Thymus (tissue), 11 donors: ENCODE results near the gene STXBP3. TPM values are rescaled to one million over a fixed set of nuclear protein-coding genes. Genes with fewer than 3 reads are reported as not detected.

Source experiments
- DNase-seq, 9 donors: peaks; one replicate each; pipeline ENCODE4 v3.0.0-alpha.2; 2013; ENCODE audit warnings: low spot score in 9 of 9, low read depth in 6 of 9, missing footprints in 1 of 9
- H3K27ac ChIP-seq, 2 donors: one replicate each; pipeline ENCODE4 v1.5.1; 2013; ENCODE audit warnings: control low read depth in 1 of 2, low read depth in 1 of 2, low read length in 1 of 2, mild to moderate bottlenecking in 1 of 2, moderate library complexity in 1 of 2
- H3K27me3 ChIP-seq, 2 donors: one replicate each; pipeline ENCODE4 v1.5.1; 2013; ENCODE audit warnings: low read length in 1 of 2; ENCODE audit not compliant: control insufficient read depth in 2 of 2, insufficient read depth in 1 of 2
- H3K36me3 ChIP-seq, 2 donors: one replicate each; pipeline ENCODE4 v1.5.1; 2013; ENCODE audit warnings: low read length in 1 of 2, mild to moderate bottlenecking in 1 of 2, moderate library complexity in 1 of 2; ENCODE audit not compliant: control insufficient read depth in 2 of 2, insufficient read depth in 2 of 2
- H3K4me1 ChIP-seq, 2 donors: one replicate each; pipeline ENCODE4 v1.5.1; 2013; ENCODE audit warnings: low read length in 2 of 2; ENCODE audit not compliant: control insufficient read depth in 2 of 2, insufficient read depth in 2 of 2
- H3K4me3 ChIP-seq, 2 donors: one replicate each; pipeline ENCODE4 v1.5.1; 2013; ENCODE audit warnings: low read length in 2 of 2, control low read depth in 1 of 2, mild to moderate bottlenecking in 1 of 2
- H3K9me3 ChIP-seq, 2 donors: one replicate each; pipeline ENCODE4 v1.5.1; 2013; ENCODE audit warnings: low read length in 1 of 2, mild to moderate bottlenecking in 1 of 2; ENCODE audit not compliant: control insufficient read depth in 2 of 2, insufficient read depth in 1 of 2
- WGBS: extraction: QIAGEN DNeasy Blood & Tissue Kit; methylation state at CpG from one replicate; pipeline ENCODE4 v1.1.7; 2013; 5-methylcytosine and 5-hydroxymethylcytosine counted together
- polyA plus RNA-seq: library from polyadenylated mRNA; stranded (reverse); fragments of 200-250 nt; gene quantifications from one replicate; pipeline ENCODE4 v1.2.3, GENCODE V29; 2013
- total RNA-seq: library from RNA; stranded (reverse); fragments of 120-200 nt; gene quantifications from one replicate; pipeline ENCODE4 v1.2.4, GENCODE V29; 2013
- donor health status: healthy.

The STXBP3 gene
- total and polyA plus RNA-seq, 2 donors = 37.9 to 85.6 TPM

DNA sequence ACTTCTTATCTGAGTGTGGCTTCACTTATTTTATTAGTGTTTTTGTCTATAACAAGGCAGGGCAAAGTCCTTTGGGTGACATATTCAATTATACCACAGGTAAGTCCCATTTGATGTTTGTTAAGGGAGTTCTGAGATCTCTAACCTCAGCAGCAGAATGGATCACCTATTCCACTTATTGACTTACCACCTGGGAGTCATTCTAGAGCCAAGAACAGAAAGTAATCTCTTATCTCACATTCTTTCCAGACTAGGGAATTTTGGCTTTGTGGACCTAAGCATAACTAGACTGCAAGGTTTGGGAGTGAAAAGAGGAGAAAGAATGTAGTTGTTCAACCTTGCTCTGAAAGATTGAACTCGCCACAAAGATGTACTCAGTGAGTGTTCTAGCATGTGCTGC, 20.6 kb upstream of the STXBP3 start:
- Histone ChIP-seq H3K36me3 (no peaks in the 10 kb centered on the region), H3K27me3 (no peaks in the 10 kb centered on the region), H3K9me3 (no peaks in the 10 kb centered on the region), H3K4me3 (no peak overlapping the region), H3K27ac (no peak overlapping the region), H3K4me1 (no peaks in the 10 kb centered on the region)
- WGBS = 93% methylated on average over 1 of the region's 1 CpG
- DNase-seq = no peak

DNA sequence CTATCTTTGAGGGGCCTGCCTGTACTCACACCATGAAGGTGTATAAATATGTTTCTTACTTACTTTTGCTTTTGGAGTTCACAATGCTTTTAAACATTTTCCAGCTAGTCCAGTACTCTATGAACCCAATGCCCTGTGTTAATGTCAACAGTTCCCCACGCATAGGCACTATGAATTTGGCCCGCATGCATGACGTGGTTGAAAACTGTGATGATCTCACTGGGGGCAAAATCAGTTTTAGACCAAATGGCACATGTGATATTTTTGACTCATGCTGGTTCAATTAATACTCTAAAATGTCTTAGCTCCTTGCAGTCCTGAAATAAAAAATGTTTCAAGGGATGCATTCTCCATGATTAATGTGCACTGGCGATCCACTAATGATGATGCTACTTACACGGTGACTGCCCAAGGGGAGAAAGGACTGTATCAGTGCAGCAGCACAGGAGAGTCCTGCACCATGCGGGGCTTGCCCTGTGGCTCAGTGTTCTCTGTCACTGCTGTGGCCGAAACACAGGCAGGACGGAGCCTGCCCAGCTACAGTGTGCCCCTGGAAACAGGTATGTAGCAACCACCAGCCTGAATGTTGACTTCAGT, 18.0 kb upstream of the STXBP3 start:
- no peaks in the 10 kb centered on the region for H3K9me3 ChIP-seq
- 97% methylated on average over 8 of the region's 8 CpGs for WGBS

DNA sequence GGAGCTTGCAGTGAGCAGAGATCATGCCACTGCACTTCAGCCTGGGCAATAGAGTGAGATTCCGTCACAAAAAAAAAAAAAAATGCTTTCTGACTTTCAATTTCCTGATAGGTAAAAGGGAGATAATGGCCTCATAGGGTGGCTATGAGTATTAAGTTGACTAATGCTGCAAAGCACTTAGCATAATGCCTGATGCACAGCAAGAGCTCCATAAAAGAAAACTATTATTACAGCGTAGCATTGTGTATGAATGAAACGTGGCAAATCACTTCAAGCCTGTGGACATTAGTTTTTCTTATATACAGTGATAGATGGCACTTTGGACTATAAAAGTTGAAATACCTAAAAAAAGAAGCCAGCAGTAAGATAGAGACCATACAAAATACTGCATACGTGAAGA, 17.0 kb upstream of the STXBP3 start:
- no peak overlapping the region for H3K27ac ChIP-seq
- H3K9me3 ChIP-seq = no peaks in the 10 kb centered on the region
- WGBS = 96% methylated on average over 4 of the region's 4 CpGs
- no peak overlapping the region for H3K4me3 ChIP-seq
- H3K36me3 ChIP-seq = no peaks in the 10 kb centered on the region
- H3K4me1 ChIP-seq = no peaks in the 10 kb centered on the region
- no peaks in the 10 kb centered on the region for H3K27me3 ChIP-seq
- DNase-seq = no peak

More for the DNA sequence above, 18.0 kb upstream of the STXBP3 start:
- Histone ChIP-seq H3K36me3 (no peaks in the 10 kb centered on the region), H3K27ac (no peak overlapping the region), H3K4me3 (no peak overlapping the region), H3K27me3 (no peaks in the 10 kb centered on the region), H3K4me1 (no peaks in the 10 kb centered on the region)
- no peak for DNase-seq

DNA sequence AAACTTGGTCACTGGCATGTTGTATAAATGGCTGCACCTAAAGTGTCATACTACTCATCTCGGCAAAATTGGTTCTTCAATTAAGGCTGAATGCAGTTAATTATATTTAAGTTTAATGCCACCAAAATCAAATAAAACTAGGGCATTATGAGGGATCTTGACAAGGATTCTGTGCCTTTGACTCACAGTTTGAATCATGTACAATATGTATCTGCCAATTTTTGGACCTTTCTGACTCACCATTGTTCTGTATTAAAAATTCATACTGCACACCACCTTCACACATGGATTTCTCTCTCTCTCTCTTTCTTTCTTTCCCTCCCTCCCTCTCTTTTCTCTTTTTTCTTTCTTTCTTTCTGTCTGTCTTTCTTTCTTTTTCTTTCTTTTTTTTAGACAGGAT, 14.1 kb upstream of the STXBP3 start:
- no peaks in the 10 kb centered on the region for H3K9me3 ChIP-seq
- no peak overlapping the region for H3K4me3 ChIP-seq
- no peak for DNase-seq
- WGBS = 100% methylated on average over 1 of the region's 1 CpG
- H3K4me1 ChIP-seq = no peaks in the 10 kb centered on the region
- no peaks in the 10 kb centered on the region for H3K27me3 ChIP-seq
- H3K27ac ChIP-seq = no peak overlapping the region
- no peaks in the 10 kb centered on the region for H3K36me3 ChIP-seq

DNA sequence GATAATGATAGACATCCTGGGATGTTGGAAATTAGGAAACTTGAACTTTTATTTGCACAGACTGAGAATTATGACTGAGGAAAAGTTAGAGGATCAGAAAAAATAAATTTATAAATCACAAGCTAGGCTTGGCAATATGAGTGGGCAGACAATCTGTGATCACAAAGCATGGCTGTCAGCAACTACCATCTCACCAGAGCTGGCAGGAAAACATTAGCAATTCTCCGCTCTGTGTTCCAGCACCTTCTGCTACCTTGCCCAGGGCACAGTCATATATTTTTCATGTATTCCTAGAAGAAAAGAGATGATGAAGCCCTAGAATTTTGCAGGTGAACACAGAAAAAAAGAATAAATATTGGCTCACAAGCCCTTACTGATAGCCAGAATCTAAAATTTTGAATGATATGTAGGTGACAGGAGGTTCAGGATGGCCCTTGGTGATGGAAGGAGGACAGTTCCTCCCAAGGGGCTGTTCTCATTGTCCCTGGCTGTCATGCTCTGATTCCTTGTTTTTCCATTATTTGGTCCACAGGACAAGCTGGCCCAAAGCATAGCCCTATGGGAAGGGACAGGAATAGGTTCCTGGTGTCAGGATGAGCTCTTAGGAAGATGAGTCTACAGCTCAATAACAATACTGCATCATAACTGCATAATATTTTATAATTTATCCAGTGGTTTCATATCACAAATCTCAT, 12.2 kb upstream of the STXBP3 start:
- no peaks in the 10 kb centered on the region for H3K9me3 ChIP-seq
- no peak for DNase-seq
- no peak overlapping the region for H3K4me3 ChIP-seq
- 95% methylated on average over 1 of the region's 1 CpG for WGBS
- H3K4me1 ChIP-seq = no peaks in the 10 kb centered on the region
- no peaks in the 10 kb centered on the region for H3K27me3 ChIP-seq
- no peak overlapping the region for H3K27ac ChIP-seq
- no peaks in the 10 kb centered on the region for H3K36me3 ChIP-seq

DNA sequence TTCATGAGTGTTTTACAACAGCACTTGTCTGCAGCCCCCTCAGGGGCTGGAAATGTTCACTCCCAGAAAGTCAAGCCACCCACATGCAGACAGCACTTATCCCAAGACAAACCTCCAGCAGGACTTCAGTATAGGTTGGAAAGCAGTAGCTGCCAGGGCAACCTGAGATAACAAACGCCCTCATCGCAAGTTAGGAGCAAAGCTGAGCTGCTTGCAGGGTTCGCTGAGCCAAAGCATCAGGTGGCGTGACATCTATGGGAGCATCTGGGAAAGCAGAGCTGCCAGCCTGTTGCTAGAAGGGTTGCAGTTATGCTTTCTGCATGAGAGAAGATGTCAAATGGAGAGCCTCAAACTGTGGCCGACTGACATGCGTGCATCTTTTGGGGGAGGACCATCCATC, 4.2 kb upstream of the STXBP3 start:
- peaks cover 0 to 5% of the 10 kb centered on the region in 2 donors for H3K4me1 ChIP-seq
- no peaks in the 10 kb centered on the region for H3K27me3 ChIP-seq
- WGBS = 92% methylated on average over 6 of the region's 6 CpGs
- no peaks in the 10 kb centered on the region for H3K9me3 ChIP-seq
- no peak overlapping the region for H3K4me3 ChIP-seq
- no peak for DNase-seq
- peak overlapping the region in 1 of 2 donors; percentile 32 for H3K27ac ChIP-seq
- H3K36me3 ChIP-seq = no peaks in the 10 kb centered on the region

DNA sequence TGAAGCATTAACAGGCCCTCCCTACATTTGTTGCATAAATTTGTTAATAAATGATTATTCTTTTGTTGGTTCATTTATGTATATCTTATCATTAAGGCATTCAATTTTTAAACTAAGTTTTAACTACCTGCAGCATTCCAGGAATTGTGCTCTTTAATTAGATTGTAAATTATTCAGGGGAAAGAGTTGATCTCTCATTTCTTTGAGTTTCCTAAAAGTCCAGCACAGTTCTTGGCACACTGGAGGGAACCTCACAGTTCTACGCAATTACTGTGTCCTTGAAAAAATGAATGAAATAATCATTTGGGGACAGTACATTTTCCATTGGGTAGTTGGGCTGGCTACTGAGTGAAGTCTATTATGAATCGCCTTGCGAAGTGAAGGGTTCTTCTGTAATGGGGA, 493 bp upstream of the STXBP3 start:
- Histone ChIP-seq H3K9me3 (no peaks in the 10 kb centered on the region), H3K27me3 (no peaks in the 10 kb centered on the region), H3K4me3 (peak overlapping the region in 1 of 2 donors; percentile 82), H3K36me3 (no peaks in the 10 kb centered on the region), H3K27ac (peak overlapping the region; percentile 3 to 94), H3K4me1 (peaks cover 0 to 11% of the 10 kb centered on the region in 2 donors)
- DNase-seq = no peak
- WGBS = 63% methylated on average over 3 of the region's 3 CpGs

DNA sequence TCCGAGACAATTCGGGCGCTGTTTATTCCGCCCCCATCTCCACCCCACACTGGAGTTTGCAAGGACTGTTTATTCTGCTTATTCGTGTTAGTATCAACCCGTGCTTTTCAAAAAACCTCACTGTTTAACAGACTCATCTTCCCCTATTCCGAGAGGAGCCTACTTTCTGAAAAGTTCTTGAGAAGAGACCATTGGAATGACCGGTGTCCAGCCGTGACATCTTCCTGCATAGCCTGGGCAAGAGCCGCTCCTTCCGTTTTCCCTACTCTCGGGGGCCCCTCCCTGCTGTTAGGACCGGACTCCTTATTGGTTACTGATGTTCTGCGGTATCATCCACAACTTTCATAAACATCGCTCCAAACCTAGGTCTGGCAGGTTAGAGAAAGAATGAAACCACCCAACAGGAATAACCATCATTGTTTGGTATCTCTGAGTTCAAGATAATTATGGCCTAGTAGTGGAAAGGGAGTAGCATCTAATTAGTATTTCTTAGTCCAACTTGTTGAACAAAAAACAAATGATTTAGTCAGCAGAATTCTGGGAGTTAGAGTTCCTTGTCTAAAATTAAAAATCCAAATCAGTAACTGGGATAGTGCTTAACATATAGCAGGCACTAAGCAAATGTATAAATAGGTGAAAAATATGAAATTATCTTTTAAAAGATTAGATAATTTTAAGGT, 837 bp downstream of the STXBP3 start:
- Histone ChIP-seq H3K4me1 (peaks cover 0 to 11% of the 10 kb centered on the region in 2 donors), H3K27me3 (no peaks in the 10 kb centered on the region), H3K9me3 (no peaks in the 10 kb centered on the region), H3K4me3 (peak overlapping the region; percentile 82 to 96), H3K27ac (peak overlapping the region; percentile 94 to 97), H3K36me3 (peaks cover 0 to 1% of the 10 kb centered on the region in 2 donors)
- peak in 8 of 9 donors; percentile 16 to 59 (median 26) for DNase-seq
- WGBS = under 1% methylated on average over 15 of the region's 15 CpGs

DNA sequence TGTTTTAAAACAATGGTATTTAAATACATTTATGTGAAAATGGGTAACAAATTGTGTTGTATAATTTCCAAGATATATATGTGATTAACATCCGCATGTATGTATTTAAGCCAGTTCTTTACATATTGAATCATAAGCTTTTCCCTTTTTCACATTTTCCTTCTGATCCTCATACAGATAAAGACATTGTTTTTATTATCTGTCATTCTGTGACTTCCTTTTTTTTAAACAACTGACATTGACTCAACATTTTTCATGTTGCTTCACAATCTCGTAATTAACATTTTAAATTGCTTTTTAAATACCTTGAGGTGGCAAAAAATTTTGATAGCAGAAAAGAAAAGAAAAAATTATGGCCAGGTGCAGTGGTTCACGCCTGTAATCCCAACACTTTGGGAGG, 1.4 kb downstream of the STXBP3 start:
- WGBS = 75% methylated on average over 3 of the region's 3 CpGs
- no peak overlapping the region for H3K4me3 ChIP-seq
- H3K4me1 ChIP-seq = peaks cover 0 to 11% of the 10 kb centered on the region in 2 donors
- no peaks in the 10 kb centered on the region for H3K9me3 ChIP-seq
- H3K27ac ChIP-seq = no peak overlapping the region
- peaks cover 0 to 4% of the 10 kb centered on the region in 2 donors for H3K36me3 ChIP-seq
- DNase-seq = no peak
- no peaks in the 10 kb centered on the region for H3K27me3 ChIP-seq
